NCI-H2227 (cell line): ENCODE data around the gene RASSF4.
"Not testable (repeated sequence)": the region's sequence is repeated elsewhere in the genome, so short reads cannot be mapped to it uniquely, and the experiment has no call there.

Source experiments
- DNase-seq: peaks from one replicate; lab custom pipeline; 2025; ENCODE audit not compliant: unreplicated experiment; lab: John Stamatoyannopoulos, UW

The RASSF4 gene

DNA sequence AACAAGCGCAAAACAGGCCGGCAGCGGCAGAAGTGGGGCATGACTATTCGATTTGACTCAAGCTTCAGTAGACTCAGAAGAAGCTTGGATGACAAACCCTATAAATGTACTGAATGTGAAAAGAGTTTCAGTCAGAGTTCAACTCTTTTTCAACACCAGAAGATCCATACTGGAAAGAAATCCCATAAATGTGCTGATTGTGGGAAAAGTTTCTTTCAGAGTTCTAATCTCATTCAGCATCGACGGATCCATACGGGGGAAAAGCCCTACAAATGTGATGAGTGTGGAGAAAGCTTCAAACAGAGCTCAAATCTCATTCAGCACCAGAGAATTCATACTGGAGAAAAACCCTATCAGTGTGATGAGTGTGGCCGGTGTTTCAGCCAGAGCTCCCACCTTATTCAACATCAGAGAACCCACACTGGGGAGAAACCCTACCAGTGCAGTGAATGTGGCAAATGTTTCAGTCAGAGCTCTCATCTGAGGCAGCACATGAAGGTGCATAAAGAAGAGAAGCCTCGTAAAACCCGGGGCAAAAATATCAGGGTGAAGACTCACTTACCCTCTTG lies 43.9 kb downstream of the RASSF4 start:
- DNase-seq: no peak

DNA sequence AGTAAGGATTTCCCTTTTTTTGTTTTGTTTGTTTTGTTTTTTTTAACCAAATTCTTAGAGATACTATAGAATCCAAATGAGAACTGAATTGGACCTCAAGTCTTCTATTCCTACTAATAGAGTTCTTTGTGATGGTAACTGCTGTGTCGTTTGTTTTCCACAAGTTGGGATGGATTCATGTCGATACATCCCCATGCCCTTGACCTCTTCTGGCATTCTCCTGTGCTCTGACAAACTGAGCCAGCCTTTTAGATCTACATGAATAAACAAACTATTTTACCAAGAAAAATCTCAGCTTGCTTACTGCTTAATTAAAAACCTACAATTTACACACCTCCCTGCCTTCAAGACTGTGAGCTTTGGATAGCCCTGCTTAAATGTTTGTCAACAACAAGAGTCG lies 45.1 kb downstream of the RASSF4 start:
- DNase-seq: no peak

DNA sequence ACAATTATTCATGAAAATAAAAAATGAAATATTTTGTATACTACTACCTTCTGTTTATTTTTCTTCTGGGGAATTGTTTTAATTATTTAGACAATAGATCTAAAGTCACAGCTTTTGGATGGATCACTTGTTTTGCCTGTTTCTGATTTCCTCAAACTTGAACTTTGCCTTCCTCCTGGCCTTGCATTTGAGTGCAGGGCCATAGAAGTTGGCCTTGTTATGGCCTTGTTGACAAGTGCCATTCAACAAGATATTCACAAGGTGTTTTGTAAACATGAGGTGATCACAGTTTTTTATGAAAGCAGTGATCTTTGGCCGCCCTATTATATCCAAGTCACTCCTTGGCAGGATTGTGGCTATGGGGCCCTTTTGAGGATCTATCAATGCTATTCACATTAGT lies 45.7 kb downstream of the RASSF4 start:
- no peak for DNase-seq

DNA sequence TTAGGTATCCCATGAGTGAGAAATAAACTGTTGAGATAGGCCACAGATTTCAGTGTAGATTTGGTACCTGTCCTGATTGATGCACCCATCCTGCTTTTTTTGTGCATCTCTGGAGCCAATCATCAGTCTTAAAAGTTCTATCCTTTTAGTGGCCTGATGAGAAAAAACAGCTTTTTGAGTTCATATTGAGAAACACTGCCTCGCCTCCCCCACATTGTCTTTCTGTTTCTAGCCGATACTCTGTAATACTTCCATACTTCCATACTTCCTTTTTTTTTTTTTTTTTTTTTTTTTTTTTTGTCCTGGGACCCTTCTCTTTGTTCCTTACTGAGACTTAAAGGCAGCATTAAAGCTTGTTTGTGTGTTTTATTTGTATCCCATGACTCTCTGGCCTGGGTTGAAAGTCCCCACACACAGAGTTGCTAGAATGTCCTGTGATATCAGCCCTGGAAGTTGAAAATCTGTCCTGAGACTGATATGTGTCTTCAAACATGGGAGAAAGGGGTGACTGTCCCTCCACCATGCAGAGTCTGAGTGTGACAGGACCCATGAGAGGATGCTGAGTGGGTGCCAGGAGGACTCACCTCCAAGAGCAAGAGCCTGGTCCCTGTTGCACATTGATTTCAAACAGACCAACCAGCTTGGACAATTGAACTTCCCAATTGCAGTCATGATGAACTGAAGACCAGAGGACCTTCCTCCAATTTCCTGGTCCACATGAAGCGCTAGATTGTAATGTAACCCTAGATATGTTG lies 46.9 kb downstream of the RASSF4 start:
- DNase-seq: no peak

- DNase-seq: peak; percentile 79
Measured at GRCh38 chr10:45008524-45009161, 49.0 kb downstream of the RASSF4 start.

DNA sequence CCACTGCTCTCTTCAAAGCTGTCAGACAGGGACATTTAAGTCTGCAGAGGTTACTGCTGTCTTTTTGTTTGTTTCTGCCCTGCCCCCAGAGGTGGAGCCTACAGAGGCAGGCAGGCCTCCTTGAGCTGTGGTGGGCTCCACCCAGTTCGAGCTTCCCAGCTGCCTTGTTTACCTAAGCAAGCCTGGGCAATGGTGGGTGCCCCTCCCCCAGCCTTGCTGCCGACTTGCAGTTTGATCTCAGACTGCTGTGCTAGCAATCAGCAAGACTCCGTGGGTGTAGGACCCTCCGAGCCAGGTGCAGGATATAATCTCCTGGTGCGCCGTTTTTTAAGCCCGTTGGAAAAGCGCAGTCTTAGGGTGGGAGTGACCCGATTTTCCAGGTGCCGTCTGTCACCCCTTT lies 55.0 kb downstream of the RASSF4 start:
- DNase-seq: not testable (repeated sequence)

DNA sequence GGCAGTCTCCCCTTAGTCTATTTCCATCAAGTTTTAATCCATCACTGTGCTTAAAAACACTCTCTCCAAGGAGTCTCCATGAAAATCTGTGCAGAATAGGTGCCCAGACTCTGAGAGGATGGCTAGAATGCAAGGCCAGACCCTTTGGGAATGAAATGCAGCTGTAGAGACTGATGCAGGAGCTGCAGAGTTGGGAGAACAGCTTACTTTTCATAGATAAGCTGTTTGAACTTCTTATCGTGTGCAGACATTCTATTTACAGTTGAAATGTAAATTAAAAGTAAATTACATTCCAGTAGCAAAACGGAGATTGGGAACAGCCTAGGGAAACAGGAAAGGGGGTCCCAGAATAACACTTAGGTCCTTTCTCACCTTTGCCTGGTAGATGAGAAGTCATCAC lies 56.0 kb downstream of the RASSF4 start:
- no peak for DNase-seq

GRCh38 chr10:45023426-45023825 lies 63.8 kb downstream of the RASSF4 start:
- DNase-seq: no peak

DNA sequence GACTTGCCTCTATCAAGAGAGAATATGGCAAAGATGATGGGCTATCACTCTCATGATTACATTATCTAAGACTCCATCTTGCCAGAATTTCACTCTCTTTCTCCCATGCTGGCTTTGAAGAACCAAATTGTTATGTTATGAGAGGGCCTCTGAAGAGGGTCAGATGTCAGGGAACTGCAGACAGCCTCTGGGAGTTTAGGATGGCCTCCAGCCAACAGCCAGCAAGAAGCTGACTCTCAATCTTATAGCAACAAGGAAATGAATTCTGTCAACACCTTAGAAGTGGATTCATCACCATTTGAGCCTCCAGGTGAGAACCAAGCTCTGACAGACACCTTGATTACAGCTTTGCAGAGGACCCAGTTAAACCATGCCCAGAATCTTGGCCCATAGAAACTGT lies 74.7 kb downstream of the RASSF4 start:
- DNase-seq: no peak

GRCh38 chr10:45035673-45036072 lies 76.1 kb downstream of the RASSF4 start:
- no peak for DNase-seq

- DNase-seq: no peak
Measured at GRCh38 chr10:45040921-45041542, 81.4 kb downstream of the RASSF4 start.

DNA sequence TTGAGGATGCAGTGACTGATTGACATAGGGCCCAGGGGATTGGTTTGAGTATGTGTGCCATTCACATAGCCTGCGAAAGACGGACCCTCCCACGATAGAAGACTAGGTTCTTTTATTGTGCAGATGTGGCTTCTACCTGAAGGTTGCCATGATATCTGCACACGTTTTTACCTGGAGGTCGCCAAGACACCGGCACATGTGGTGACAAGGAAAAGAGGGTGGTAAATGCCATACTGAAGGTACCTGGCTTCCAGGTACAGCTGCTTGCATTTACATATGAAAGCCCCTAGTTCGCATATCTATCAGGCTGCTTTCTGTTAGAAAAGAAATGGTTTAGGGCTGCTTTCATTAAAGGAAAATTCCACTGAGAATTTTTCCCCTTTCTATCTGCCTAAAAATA lies 84.7 kb downstream of the RASSF4 start:
- DNase-seq: no peak
